Measurements from ENCODE around the gene MIER3.
A peak's percentile ranks its signal among the peaks of the same experiment; 100 is the strongest.

MIER3 gene

GRCh38 chr5:56962286-56962685 lies 10.4 kb upstream of the MIER3 start:
- TF ChIP-seq CTCF (conservative IDR thresholded peaks at IDR 0.05; ENCODE audit: low read depth): no peak
- no peak for DNase-seq (ENCODE audit: low spot score)
- ChIA-PET CTCF (no interaction called here), POLR2A (ENCODE audit: low non-redundant PET) (no interaction called here)
- H3K27ac ChIP-seq: no peak overlapping the region

GRCh38 chr5:56961746-56962145 lies 9.8 kb upstream of the MIER3 start:
- H3K27ac ChIP-seq: no peak overlapping the region
- DNase-seq (ENCODE audit: low spot score): no peak
- POLR2A ChIA-PET (ENCODE audit: low non-redundant PET): no interaction called here
- TF ChIP-seq CTCF (conservative IDR thresholded peaks at IDR 0.05; ENCODE audit: low read depth): no peak
- CTCF ChIA-PET: no interaction called here

DNA sequence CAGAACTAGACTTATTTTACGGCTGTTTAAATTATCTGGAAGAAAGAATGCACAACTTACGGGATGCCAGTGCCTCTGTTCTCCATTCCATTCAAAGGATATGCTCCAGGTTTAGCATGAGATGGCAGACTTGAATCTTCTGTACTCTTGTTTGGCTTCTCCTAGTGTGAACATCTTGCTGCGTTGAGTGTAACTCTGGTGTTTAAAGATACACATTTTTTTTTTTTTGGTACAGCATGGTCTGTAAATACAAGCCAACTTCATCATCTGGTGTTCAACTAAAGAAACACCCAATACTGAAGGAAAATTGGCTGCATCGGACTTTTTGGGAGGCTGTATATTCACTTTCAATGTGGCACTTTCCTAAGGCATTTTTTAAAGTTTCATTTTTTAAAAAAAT lies 7.4 kb upstream of the MIER3 start:
- H3K27ac ChIP-seq: no peak overlapping the region
- ChIA-PET POLR2A (ENCODE audit: low non-redundant PET) (no interaction called here), CTCF (interaction anchor here (0.6 kb wide), 2 partner anchors 84 to 689 kb away, joined by 3 to 6 read pairs; no protein-coding TSS in a partner anchor)
- no peak for TF ChIP-seq CTCF (conservative IDR thresholded peaks at IDR 0.05; ENCODE audit: low read depth)
- no peak for DNase-seq (ENCODE audit: low spot score)

- POLR2A ChIA-PET (ENCODE audit: low non-redundant PET): no interaction called here
These were observed 6.7 kb upstream of the MIER3 start for GRCh38 chr5:56958595-56958994.

DNA sequence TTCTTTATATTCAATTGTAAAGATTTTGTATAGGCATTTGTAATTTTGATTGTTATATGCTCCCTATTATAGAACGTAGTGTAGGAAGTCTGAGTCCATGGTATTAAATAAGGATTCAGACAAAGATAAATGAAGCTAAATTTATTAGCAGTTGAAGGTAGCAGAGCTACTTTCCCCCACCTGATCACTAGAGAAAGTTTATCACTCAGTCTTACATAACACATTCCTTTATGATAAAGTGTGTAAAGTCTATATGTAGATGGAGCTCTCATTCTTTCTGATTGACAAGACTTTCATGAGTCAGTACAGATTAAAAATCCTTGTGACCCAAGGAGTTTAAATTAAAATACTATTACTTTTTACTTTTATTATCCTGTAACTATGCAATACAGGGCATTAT lies 2.3 kb upstream of the MIER3 start:
- no peak for TF ChIP-seq CTCF (conservative IDR thresholded peaks at IDR 0.05; ENCODE audit: low read depth)
- CTCF ChIA-PET: interaction anchor here (0.6 to 1.1 kb wide), 2 partner anchors 269 to 1719 kb away, joined by 3 to 5 read pairs; no protein-coding TSS in a partner anchor
- no peak overlapping the region for H3K27ac ChIP-seq
- POLR2A ChIA-PET (ENCODE audit: low non-redundant PET): no interaction called here
- no peak for DNase-seq (ENCODE audit: low spot score)

More at GRCh38 chr5:56958595-56958994, 6.7 kb upstream of the MIER3 start:
- TF ChIP-seq CTCF (conservative IDR thresholded peaks at IDR 0.05; ENCODE audit: low read depth): no peak
- H3K27ac ChIP-seq: no peak overlapping the region
- CTCF ChIA-PET: no interaction called here
- DNase-seq (ENCODE audit: low spot score): no peak

- CTCF ChIA-PET: interaction anchor here (0.6 to 1.2 kb wide), 8 partner anchors 20 to 687 kb away, joined by 3 to 4 read pairs (median 3); no protein-coding TSS in a partner anchor
- DNase-seq (ENCODE audit: low spot score): peak; percentile 51
- POLR2A ChIA-PET (ENCODE audit: low non-redundant PET): interaction anchor here (0.6 to 1.2 kb wide), 2 partner anchors 41 to 142 kb away, joined by 3 read pairs; partner anchors contain the start of gene SETD9
- peak overlapping the region; percentile 88 for H3K27ac ChIP-seq
- no peak for TF ChIP-seq CTCF (conservative IDR thresholded peaks at IDR 0.05; ENCODE audit: low read depth)
These were observed 587 bp downstream of the MIER3 start for GRCh38 chr5:56951126-56951945.

Data from RWPE1 (cell line).